Kasumi-1 (cell line): ENCODE results near the gene ABL2.
"Not testable (repeated sequence)": the region's sequence is repeated elsewhere in the genome, so short reads cannot be mapped to it uniquely, and the experiment has no call there.

Source experiments
- DNase-seq, 2 experiments: peaks; one replicate each; lab custom pipeline; 2025; lab: John Stamatoyannopoulos, UW

Gene ABL2

GRCh38 chr1:179213317-179213716 lies 16.2 kb downstream of the ABL2 start:
- not testable (repeated sequence) for DNase-seq

GRCh38 chr1:179208681-179209477 lies 20.6 kb downstream of the ABL2 start:
- no peak for DNase-seq

- DNase-seq: no peak
Observed at GRCh38 chr1:179206812-179207211, 22.7 kb downstream of the ABL2 start.

- peak; percentile 22 to 35 for DNase-seq
Observed at GRCh38 chr1:179205284-179205683, 24.2 kb downstream of the ABL2 start.

- no peak for DNase-seq
Observed at GRCh38 chr1:179202161-179202560, 27.3 kb downstream of the ABL2 start.

GRCh38 chr1:179200586-179200985 lies 28.9 kb downstream of the ABL2 start:
- DNase-seq: no peak

GRCh38 chr1:179197690-179198297 lies 31.7 kb downstream of the ABL2 start:
- DNase-seq: no peak

- DNase-seq: not testable (repeated sequence)
Observed at GRCh38 chr1:179195857-179196256, 33.6 kb downstream of the ABL2 start.

GRCh38 chr1:179195376-179195775 lies 34.1 kb downstream of the ABL2 start:
- DNase-seq: no peak

GRCh38 chr1:179194068-179194537 lies 35.4 kb downstream of the ABL2 start:
- DNase-seq: no peak

- DNase-seq: peak; percentile 28 to 44
Observed at GRCh38 chr1:179190861-179191260, 38.6 kb downstream of the ABL2 start.

- DNase-seq: no peak
Observed at GRCh38 chr1:179187735-179188471, 41.6 kb downstream of the ABL2 start.

- DNase-seq: no peak
Observed at GRCh38 chr1:179187043-179187442, 42.4 kb downstream of the ABL2 start.

- no peak for DNase-seq
Observed at GRCh38 chr1:179184403-179184802, 45.1 kb downstream of the ABL2 start.

GRCh38 chr1:179183857-179184256 lies 45.6 kb downstream of the ABL2 start:
- DNase-seq: no peak

- DNase-seq: no peak
Observed at GRCh38 chr1:179178950-179179349, 50.5 kb downstream of the ABL2 start.

GRCh38 chr1:179178183-179178582 lies 51.3 kb downstream of the ABL2 start:
- DNase-seq: no peak

- no peak for DNase-seq
Observed at GRCh38 chr1:179177615-179178014, 51.9 kb downstream of the ABL2 start.

GRCh38 chr1:179177182-179177581 lies 52.3 kb downstream of the ABL2 start:
- DNase-seq: no peak

- peak; percentile 23 to 25 for DNase-seq
Observed at GRCh38 chr1:179175011-179175841, 54.3 kb downstream of the ABL2 start.

GRCh38 chr1:179170468-179170770 lies 59.1 kb downstream of the ABL2 start:
- not testable (repeated sequence) for DNase-seq
